Measurements from ENCODE around the gene MDM2. TPM values are rescaled to one million over a fixed set of nuclear protein-coding genes. Genes with fewer than 3 reads are reported as not detected.

MDM2 gene
- total and polyA plus RNA-seq, 2 of the 13 experiments (the other 11 are each of a cell fraction or from before 2014, with no cell fraction given): 29.3 to 314 TPM

DNA sequence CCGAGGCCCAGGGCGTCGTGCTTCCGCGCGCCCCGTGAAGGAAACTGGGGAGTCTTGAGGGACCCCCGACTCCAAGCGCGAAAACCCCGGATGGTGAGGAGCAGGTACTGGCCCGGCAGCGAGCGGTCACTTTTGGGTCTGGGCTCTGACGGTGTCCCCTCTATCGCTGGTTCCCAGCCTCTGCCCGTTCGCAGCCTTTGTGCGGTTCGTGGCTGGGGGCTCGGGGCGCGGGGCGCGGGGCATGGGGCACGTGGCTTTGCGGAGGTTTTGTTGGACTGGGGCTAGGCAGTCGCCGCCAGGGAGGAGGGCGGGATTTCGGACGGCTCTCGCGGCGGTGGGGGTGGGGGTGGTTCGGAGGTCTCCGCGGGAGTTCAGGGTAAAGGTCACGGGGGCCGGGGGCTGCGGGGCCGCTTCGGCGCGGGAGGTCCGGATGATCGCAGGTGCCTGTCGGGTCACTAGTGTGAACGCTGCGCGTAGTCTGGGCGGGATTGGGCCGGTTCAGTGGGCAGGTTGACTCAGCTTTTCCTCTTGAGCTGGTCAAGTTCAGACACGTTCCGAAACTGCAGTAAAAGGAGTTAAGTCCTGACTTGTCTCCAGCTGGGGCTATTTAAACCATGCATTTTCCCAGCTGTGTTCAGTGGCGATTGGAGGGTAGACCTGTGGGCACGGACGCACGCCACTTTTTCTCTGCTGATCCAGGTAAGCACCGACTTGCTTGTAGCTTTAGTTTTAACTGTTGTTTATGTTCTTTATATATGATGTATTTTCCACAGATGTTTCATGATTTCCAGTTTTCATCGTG is 612 bp downstream of the MDM2 start (continued):
- TF ChIP-seq ZNF740 (CRISPR knock-in tag; IDR thresholded peaks at IDR 0.05) (peak; percentile 57; the same call in 1 of the 2 replicates), ZNF550 (CRISPR knock-in tag; IDR thresholded peaks at IDR 0.05; ENCODE audit: borderline replicate concordance) (0 out of 2 replicates have a peak, but pooled peaks have one; percentile 34), ZFP37 (CRISPR knock-in tag; IDR thresholded peaks at IDR 0.05; ENCODE audit: borderline replicate concordance) (no peak), LCORL (IDR thresholded peaks at IDR 0.05) (no peak), LCORL (CRISPR knock-in tag; IDR thresholded peaks at IDR 0.05) (peak; percentile 73), BRD4 (CRISPR knock-in tag; IDR thresholded peaks at IDR 0.05) (peak; percentile 70; the same call in 1 of the 2 replicates), ELF4 (CRISPR knock-in tag; IDR thresholded peaks at IDR 0.05; ENCODE audit: borderline replicate concordance) (no peak), REL (CRISPR knock-in tag; conservative IDR thresholded peaks at IDR 0.05) (0 out of 2 replicates have a peak, but pooled peaks have one; percentile 79), ZNF597 (CRISPR knock-in tag; IDR thresholded peaks at IDR 0.05) (no peak), THRA (CRISPR knock-in tag; IDR thresholded peaks at IDR 0.05; ENCODE audit: borderline replicate concordance) (peak; percentile 87), ZNF547 (CRISPR knock-in tag; IDR thresholded peaks at IDR 0.05) (no peak; the same call in 1 of the 2 replicates), RCOR2 (CRISPR knock-in tag; IDR thresholded peaks at IDR 0.05) (no peak; the same call in 1 of the 2 replicates), ZNF24 (IDR thresholded peaks at IDR 0.05) (no peak), MYPOP (CRISPR knock-in tag; IDR thresholded peaks at IDR 0.05) (0 out of 2 replicates have a peak, but pooled peaks have one; percentile 9), CHD4 (IDR thresholded peaks at IDR 0.05; ENCODE audit: borderline replicate concordance, low read length) (no peak; the same call in 1 of the 2 replicates), MBD4 (IDR thresholded peaks at IDR 0.05; ENCODE audit: borderline replicate concordance, low read length) (no peak), CAMTA2 (CRISPR knock-in tag; IDR thresholded peaks at IDR 0.05; ENCODE audit: borderline replicate concordance) (0 out of 2 replicates have a peak, but pooled peaks have one; percentile 19), SP5 (CRISPR knock-in tag; IDR thresholded peaks at IDR 0.05; ENCODE audit: borderline replicate concordance, low read depth) (peak; percentile 87)
- TF ChIP-seq, protein P1, sequence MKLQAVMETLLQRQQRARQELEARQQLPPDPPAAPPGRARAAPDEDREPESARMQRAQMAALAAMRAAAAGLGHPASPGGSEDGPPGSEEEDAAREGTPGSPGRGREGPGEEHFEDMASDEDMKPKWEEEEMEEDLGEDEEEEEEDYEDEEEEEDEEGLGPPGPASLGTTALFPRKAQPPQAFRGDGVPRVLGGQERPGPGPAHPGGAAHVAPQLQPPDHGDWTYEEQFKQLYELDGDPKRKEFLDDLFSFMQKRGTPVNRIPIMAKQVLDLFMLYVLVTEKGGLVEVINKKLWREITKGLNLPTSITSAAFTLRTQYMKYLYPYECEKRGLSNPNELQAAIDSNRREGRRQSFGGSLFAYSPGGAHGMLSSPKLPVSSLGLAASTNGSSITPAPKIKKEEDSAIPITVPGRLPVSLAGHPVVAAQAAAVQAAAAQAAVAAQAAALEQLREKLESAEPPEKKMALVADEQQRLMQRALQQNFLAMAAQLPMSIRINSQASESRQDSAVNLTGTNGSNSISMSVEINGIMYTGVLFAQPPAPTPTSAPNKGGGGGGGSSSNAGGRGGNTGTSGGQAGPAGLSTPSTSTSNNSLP (IDR thresholded peaks at IDR 0.05; ENCODE audit: low read depth, low read length): no peak; the same call in 1 of the 2 replicates
- TF ChIP-seq, protein P2, sequence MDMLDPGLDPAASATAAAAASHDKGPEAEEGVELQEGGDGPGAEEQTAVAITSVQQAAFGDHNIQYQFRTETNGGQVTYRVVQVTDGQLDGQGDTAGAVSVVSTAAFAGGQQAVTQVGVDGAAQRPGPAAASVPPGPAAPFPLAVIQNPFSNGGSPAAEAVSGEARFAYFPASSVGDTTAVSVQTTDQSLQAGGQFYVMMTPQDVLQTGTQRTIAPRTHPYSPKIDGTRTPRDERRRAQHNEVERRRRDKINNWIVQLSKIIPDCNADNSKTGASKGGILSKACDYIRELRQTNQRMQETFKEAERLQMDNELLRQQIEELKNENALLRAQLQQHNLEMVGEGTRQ (IDR thresholded peaks at IDR 0.05; ENCODE audit: low read depth, low read length): no peak
- TF ChIP-seq, protein P2 (CRISPR knock-in tag; IDR thresholded peaks at IDR 0.05; ENCODE audit: borderline replicate concordance): no peak

All from HepG2 (cell line).